HG03064 (cell line): ENCODE results near the gene RBMS3.
"Not testable (repeated sequence)": the region's sequence is repeated elsewhere in the genome, so short reads cannot be mapped to it uniquely, and the experiment has no call there.

Experiments used
- ATAC-seq: cut with Tn5 transposase; IDR thresholded peaks from one replicate; pipeline ENCODE4 v1.9.1; 2021; ENCODE audit warnings: low read depth; ENCODE audit not compliant: unreplicated experiment

The RBMS3 gene

DNA sequence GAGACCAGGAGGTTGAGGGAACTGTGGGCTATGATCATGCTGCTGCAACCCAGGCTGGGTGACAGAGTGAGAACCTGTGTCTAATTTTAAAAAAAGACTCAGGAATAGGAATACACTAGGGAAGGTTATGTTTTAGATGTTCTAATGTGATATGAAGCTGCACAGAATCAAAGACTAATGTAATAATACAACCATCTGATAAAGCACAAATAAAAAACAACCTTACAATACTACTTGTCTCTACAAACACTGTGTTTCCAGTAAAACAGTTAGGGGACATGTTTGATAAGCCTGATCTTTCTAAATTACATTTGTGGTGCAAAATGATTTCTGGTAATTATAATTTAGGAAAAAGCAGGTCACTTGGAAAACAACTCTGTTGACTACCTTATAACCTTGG, 56.7 kb downstream of the RBMS3 start:
- ATAC-seq, result no peak

DNA sequence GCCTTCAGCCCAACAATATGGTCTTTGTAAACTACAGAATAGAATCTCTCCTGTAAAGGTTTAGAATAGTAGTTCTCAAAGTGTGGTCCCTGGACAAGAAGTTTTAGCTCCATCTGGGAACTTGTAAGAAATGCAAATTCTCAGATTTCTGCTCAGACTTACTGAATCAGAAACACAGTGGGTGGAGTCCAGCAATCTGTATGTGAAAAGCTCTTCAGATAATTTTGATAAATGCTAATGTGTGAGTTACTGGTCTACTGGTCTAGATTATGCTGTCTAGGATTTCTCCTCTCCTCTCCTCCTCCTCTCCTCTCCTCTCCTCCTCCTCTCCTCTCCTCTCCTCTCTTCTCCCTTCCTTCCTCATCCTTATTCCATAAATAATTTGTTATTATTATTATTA, 57.5 kb downstream of the RBMS3 start:
- no peak for ATAC-seq

DNA sequence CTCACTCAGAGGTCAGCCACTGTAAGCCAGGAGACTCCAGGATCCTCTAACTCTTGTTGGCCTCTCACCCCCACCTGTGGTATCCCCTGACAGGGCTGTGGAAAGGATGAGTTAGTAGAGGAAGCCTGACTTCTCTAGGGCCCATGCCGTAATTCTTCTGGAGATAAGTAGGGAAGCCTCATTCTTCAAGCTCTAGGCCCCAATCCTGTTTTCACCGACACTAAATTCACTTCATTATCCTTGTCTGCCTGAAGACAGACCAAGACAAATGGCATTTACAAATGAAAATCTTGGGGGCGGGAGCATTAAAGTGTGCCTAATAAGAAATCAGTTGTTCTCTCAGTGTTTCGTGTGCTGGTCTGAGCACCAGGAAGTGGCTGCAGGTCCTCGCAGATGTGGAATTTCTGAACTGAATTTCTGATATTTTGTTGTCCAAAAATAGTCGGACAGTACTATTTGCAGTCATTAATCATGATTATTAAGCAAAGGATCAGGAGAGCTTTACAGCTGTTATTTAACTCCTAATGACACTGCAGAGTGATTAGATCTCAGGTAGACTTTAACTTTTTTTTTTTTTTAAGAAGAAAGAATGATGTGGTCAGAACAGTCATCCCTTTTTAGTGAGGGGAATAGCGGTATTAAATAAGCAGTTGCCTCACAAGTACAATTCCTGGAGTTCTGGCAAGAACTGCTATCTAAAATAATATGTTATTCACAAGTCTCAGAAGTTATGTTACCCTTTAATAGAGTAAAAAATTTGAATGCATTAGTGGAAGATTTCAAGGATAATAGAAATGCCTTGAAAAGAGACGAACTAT, 58.4 kb downstream of the RBMS3 start:
- ATAC-seq, result no peak

DNA sequence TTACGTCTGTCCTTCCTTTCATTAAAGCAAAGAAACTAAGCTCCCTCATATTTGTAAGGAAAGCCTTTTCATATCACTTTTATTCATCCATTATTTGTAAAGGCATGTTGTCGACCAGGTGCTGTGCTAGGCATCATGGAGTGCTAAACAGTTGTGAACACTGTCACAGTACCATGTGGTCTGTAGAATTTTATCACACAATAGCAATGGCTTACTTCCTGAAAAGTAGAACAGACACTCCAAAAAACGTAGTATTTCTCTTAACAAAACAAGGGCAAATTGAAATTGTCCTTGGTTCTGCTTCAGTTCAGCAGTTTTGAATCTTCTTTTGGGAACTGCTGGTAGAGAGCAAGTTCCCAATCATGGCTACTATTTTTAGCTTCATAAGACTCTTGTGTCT, 63.3 kb downstream of the RBMS3 start:
- no peak for ATAC-seq

DNA sequence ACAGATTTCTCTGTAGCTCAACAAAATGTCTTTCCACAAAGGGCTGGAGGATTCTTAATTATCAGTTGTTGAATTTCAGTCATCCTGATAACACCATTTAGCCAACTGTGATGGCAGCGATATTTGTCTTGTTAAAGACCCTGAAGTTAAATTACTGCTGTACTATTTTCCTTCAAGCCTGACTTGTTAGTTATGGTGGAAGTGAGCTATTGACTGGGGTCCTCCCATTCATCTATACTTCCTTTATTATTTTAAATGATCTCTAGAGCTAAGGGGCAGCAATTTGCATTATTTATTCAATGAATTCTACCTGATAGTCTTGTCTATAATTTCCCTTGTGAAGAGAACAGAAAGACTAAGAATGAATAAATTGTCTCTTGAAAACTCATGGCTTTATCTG, 64.1 kb downstream of the RBMS3 start:
- no peak for ATAC-seq

DNA sequence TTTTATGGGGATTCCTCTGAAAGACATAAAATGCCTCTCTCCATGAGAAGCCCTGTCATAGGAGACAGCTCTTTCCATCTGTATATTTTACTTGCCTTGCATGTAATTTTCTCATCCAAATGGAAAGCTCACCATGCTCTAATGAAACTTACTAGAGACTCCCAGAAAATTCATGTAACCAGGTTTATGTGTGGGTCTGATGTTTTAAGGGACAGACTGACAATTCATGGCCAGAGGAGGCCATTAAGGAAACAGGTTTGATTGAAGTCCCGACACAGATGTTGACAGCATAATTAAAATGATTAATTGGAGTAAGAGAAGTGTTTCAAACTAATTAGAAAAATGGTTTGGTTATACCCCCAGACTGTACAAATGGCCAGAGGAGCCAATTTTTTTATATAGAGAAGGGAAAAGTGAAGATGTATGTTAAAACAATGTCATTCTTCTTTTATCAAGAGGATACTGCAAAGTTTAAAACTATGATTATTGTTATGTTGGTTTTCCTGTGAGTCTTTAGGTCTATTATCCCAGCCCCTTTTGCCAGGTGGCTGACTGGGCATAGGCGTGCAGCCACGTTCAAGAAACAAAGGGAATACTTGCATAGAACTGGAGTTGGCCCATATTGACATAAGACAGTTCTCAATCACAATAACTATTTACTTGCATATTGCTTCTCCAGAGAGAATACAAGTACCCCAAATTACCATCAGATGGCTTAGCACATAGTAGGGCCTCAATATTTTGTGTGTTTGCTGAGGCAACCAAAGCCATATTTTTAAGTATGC, 64.8 kb downstream of the RBMS3 start:
- no peak for ATAC-seq

DNA sequence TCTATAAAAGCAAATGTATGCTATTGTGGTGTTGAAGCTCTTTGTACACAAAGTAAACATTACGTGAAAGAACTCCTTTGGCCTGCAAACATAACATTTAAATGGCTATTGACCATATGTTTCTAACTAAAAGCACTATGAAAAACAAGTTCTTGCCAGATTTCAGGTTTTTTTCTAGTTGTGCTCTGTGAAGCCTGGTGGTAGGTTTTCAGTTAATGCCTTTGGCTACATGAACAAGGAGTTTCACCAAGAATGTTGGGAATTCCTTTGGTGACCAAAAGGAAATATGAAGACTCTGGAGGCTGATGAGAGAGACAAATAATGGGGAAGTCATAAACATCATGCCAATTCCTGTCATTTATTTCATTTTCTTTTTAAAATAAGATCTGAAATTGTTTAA, 66.0 kb downstream of the RBMS3 start:
- no peak for ATAC-seq

DNA sequence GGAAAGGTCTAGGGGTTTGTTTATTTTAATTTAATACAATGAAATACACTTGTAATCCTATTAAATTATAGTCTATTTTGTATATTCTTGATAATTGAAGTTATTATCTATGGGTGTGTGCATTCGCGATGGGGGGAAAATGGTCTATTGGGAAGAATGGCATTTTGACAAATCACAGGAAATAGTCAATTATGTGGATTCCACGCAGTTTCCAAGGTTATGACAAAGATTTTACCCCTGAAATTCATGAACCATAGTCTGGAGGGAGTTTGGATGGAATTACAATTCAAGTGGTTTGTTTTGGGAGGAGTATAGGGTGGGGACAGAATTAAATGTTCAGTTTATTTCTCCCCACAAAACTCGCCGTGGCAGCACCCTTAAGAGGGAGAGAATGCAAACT, 66.5 kb downstream of the RBMS3 start:
- no peak for ATAC-seq

DNA sequence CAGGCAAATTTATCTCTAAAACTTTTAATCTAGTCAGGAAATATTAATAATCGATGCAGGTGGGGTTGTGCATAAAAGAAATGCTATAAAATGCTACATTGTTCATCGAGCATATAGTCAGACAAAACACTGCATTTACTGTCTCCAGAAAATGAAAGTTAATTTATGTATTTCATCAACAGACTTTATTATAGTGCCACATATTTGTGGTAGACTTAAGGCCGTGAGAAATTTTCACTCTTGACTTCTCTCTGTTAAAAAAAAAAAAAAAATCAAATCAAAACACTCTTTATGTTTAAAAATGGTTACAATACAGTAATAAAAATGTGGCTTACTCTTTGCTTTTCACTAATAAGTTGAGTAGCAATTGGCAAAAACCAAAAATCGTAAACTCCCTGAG, 67.4 kb downstream of the RBMS3 start:
- no peak for ATAC-seq

DNA sequence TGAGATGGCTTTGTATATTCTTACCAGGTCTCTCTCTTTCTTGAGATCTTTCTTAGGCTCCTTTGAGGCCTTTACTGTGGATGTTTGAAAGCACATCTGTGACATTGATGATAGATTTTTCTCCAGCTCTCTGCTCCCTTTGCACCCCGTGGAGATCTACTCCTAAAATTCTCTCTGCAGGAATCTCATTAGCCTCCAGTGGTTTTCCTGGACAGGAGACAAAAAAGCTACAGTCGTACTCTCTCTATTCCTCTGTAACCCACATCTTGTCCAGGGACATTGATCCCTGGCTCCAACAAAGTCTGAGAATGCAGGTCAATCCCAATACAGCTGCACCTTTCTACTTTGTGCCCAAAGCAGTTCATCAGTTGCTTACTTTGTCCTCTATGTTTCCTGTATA, 68.2 kb downstream of the RBMS3 start:
- no peak for ATAC-seq

DNA sequence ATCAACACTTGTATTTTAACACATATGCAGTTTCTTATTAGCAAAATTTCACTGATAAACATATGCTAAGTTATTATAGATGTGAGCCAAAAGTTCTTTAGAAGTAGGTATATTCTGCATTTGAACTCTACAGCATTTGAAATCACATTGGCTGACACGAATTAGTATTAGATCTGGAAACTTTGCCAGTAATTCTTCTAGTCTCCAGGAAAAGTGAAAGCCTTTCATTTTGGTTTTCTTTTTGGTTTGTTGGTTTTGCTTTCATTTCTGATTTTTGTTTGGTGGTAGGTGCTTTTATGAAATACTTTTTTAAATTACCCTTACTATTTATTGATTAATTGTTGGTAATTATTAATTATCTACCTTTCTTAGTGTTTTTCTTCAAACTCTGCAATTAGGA, 72.9 kb downstream of the RBMS3 start:
- no peak for ATAC-seq

DNA sequence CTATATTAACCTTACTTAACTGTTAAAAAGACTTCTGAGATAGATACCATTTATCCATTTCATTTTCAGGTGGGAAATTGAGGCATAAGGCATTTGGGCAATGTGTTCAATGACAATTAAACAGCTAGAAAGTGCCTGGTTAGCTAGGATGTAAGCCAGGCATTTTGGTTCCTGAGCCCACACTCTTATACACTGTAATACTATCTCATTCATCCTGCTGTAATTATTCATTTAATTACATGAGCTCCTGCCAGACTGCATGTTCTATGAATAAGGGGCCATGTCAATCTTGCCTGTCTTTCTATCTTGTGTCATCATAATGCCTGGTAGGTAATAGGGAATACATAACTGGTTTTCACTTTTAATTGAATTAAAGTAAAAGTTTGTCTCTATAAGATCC, 74.0 kb downstream of the RBMS3 start:
- ATAC-seq, result no peak

DNA sequence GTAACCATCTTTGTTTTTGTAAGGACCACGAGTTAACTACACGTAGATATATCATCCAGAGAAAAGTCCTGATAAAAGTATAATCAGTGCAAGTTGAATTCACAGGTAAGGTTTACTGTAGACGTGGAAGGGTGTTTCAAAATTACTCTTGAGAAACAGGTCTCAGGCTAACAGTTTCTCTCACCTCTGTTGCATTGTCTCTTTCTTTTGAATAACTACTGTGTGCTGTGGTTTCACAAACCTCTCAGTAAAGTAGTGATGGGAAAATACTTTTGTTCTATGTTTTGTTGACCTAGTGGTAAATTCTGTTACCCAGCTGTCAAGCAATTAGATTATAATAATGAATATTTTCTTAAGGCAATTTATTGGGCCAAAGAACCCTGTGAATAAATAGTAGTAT, 75.2 kb downstream of the RBMS3 start:
- no peak for ATAC-seq

DNA sequence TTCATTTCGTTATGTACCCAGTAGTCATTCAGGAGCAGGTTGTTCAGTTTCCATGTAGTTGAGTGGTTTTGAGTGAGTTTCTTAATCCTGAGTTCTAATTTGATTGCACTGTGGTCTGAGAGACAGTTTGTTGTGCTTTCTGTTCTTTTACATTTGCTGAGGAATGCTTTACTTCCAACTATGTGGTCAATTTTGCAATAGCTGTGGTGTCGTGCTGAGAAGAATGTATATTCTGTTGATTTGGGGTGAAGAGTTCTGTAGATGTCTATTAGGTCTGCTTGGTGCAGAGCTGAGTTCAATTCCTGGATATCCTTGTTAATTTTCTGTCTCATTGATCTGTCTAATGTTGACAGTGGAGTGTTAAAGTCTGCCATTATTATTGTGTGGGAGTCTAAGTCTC, 79.4 kb downstream of the RBMS3 start:
- ATAC-seq, result not testable (repeated sequence)

DNA sequence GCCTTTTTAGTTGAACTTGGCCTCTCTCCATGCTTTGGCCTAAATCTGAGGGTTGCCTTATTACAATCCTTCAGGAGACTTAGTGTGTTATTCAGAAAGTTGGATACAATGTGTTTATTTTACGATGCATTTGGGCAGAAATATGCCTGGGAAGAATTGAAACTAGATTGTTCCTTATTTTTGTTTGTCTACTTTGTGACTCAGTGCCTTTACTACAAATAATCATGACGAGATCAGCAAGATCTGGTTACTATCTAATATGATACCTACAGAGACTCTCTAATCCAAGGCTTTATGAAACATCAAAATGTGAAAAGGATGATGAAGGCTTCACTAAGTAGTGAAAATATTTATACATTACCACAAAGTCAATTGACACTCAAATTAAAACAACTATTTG, 82.2 kb downstream of the RBMS3 start:
- no peak for ATAC-seq

DNA sequence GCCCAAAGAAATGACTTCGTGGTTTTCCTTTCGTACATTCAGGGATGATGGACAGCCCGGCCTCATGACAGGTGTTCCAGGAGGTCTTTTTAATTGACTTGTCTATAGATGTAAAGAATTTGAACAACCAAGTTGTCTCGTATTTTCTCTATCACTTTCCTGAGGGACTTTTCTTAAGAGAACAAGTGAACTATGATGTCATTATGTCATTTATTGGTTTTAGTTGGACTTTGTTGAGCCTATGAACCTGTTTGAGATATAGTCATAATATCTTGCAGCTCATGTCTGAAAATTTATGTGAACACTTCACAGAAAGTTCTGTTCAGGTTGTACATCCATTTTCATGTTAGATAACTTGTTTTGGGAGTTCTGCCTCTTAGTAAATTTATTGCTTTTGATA, 89.2 kb downstream of the RBMS3 start:
- no peak for ATAC-seq

DNA sequence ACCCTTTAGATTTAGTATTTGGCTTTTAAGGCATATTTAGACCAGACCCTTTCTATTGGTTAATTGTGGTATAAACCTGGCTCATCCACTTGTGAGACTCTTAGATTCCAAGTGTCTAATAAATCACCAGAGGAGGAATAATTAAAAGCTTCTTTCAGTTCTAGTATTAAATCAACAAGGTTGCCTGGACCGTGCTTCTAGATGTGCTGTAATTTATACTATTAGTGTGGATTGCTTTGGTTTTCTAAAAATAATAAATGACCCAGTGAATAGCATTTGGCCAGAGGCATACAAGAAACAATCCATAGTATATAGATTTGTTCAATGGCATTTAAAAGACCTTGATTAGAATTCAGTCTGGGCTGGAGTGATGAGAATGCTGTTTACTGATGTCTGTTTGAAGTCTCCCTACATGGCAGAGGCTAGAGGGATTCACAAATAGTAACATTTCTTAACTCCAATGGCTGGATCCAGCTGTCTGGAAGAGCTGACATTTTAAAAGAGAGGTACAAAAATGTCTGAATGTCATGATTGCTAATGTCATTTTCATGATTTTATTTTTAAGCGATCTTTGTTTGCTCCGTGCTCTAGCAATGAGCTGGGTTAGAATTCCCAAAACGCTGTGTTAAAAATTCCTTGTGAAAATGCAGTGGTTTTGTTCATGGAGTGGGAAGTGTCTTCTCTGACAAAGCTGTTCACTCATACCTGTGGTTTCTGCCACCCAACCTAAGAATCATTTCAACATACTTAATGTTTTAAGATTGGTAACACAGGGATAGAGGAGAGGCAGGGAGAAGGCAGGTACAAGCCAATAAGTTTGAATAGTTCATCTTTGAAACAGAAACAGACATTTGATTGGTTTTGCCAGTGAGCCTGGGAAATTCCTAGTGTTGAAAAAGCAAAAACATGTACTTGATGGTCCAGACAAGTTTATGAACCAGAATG, 89.9 kb downstream of the RBMS3 start:
- no peak for ATAC-seq

DNA sequence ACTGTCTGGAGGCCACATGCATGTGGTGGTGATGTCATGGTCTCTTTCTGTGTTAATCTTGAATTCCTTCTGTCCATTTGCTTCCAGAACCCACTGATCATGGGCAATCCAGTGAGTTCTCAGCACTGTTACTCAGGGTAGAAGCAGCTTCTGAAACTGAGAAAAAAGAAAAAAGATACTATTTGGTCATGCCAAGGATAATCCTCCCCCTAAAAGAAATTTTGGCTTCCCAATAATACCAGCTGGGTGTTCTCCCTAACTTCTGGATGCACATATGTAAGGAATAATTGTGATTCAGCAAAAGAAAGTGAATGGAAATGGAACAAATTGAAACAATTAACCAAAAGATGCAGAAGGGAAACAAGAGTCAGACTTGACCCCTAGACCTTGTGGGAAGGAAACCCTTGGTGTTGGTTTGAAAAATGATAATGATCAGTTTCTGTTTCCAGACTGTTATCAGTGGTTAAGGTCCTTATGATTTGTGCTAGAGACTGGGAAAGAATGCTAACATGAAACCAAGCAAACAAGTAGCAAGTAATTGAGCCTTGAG, 92.3 kb downstream of the RBMS3 start:
- no peak for ATAC-seq

DNA sequence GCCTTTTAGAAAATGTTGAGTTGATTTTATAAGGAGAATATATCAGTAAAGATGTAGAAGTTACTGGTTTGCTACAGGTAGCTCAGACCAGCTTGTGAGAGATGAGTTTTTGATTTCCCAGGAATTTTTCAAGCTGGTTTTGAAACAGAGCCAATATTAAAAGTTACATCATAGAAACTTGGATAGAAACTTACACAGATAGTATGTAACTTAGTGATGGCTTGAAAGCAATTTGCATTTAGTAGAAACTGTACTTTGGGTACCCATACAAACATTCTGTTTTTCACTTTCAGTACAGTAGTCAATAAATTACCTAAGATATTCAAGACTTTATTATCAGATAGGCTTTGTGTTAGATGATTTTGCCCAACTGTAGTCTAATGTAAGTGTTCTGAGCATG, 93.4 kb downstream of the RBMS3 start:
- no peak for ATAC-seq

DNA sequence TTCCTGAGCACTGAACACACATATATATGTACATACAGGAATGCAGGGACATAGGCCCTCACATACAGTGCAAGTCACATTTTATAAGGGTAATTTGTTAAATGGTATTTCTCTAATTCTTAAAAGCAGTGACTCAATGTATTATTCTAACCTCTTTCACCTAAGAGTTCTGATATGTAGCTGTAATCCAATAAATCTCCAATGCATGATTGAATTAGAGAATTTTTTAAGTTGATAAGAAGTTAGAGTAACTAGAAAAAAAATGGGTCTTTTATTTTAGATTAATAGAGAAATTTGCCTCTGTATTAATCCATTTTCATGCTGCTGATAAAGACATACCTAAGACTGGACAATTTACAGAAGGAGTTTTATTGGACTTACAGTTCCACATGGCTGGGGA, 98.2 kb downstream of the RBMS3 start:
- no peak for ATAC-seq

DNA sequence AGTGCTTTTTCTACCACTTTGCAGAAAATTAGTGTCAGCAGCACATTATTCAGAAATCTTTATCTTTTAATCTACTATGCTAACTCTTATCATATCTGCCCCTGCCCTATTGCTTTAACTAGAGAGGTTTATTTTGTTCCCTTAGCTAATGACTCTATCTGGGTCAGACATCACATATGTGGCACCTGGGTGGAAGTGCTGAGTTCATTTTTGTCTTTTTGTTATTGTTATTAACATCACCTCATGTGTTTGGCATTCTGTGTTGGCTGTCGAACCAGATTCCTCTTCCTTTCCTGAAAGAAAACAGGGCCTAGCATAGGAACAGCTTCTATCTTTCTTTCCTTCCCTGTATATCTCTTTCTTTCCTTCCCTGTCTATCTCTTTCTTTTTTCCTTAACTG, 100.7 kb downstream of the RBMS3 start:
- ATAC-seq, result no peak
